MM.1S (cell line): Measurements from ENCODE around the gene MTREX.
A peak's percentile ranks its signal among the peaks of the same experiment; 100 is the strongest.

Experiments
- EZH2 ChIP-seq: fragments of 300-600 bp; sonication (generic); optimal IDR thresholded peaks from 2 replicates; pipeline ENCODE3; 2017; ENCODE audit warnings: low read depth, mild to moderate bottlenecking, antibody characterized with exemption, low read length, mixed read lengths
- EZH2phosphoT487 ChIP-seq: fragments of 300-600 bp; sonication (generic); IDR thresholded peaks from 2 replicates; pipeline ENCODE4 v1.6.1; 2018; ENCODE audit warnings: antibody characterized with exemption, low read length
- TF ChIP-seq, protein P1 (sequence below): fragments of 300-600 bp; sonication (generic); IDR thresholded peaks from 2 replicates; pipeline ENCODE4 v1.5.1; 2016; ENCODE audit warnings: antibody characterized with exemption, low read length, mixed read lengths

DNA sequence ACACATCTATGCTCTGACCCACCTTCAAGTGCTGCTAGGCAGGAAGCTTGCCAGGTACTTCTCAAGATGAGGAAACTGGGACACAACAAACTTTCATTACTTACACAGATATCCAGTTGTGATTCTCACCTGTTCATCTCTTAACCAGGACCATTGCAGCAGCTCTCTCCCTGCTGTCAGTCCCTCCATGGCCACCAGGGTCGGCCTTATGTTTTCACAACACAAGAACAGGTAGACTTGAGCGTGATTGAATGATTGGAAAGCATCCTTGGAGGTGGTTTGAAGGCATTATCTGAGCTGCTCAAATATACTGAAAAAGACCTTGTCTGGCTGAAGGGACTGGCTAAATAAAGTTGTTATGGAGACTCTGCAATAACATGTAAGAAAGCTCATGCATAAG is 94.4 kb downstream of the MTREX start:
- TF ChIP-seq, protein P1, sequence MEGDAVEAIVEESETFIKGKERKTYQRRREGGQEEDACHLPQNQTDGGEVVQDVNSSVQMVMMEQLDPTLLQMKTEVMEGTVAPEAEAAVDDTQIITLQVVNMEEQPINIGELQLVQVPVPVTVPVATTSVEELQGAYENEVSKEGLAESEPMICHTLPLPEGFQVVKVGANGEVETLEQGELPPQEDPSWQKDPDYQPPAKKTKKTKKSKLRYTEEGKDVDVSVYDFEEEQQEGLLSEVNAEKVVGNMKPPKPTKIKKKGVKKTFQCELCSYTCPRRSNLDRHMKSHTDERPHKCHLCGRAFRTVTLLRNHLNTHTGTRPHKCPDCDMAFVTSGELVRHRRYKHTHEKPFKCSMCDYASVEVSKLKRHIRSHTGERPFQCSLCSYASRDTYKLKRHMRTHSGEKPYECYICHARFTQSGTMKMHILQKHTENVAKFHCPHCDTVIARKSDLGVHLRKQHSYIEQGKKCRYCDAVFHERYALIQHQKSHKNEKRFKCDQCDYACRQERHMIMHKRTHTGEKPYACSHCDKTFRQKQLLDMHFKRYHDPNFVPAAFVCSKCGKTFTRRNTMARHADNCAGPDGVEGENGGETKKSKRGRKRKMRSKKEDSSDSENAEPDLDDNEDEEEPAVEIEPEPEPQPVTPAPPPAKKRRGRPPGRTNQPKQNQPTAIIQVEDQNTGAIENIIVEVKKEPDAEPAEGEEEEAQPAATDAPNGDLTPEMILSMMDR: peak; percentile 21; the same call in 1 of the 2 replicates
- TF ChIP-seq EZH2 (no peak), EZH2phosphoT487 (no peak)
